Ramos (cell line): ENCODE measurements around the gene SEMA6A.
"Not testable (repeated sequence)": the region's sequence is repeated elsewhere in the genome, so short reads cannot be mapped to it uniquely, and the experiment has no call there.

Experiments
- in situ Hi-C: fragments of 300-500 bp; cut with MboI; formaldehyde crosslinking; loops from one replicate; pipeline ENCODE4 v1.14.3; 2022; ENCODE audit warnings: low sequenced_read_pairs; ENCODE audit not compliant: unreplicated experiment

The SEMA6A gene

GRCh38 chr5:116557669-116558271 is 16.9 kb downstream of the SEMA6A start:
- in situ Hi-C loops = no loop called here

DNA sequence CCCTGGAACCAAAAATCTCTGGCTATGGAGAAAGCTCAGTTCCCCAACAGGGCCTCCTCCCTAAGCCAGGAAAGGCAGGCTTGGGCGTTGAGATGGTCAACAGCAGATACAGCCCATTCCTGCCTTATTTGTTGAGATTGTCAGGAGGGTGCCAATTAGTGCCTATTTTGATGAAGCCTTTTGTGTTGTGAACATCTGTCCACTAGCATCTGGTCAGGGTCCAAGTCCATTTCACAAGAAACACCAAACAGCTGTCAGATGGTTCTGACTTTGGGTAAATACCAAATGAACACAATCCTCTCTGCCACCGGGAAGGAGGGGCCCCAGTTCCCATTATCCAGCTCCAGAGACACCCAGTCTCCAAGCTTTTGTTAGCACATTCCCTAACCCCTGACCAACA is 19.9 kb downstream of the SEMA6A start:
- in situ Hi-C loops = no loop called here

DNA sequence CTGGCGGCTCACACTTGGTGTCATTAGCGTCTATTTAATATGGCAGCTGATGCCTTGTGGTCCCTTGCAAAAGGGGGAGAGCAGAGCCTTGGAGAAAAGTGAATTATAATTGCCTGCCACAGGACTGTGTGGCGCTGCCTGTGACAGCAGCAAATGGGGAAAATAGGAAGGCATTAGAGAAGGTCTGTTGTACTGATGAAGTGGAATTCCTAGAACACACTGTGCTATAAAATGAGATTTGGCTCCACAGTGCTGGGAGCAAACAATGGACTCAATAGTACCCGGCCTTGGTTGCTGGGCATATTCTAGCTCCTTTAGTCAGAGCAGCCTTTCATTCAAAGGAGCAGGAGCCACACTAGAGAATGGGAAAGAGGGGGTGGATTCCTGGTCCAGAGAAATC is 21.3 kb downstream of the SEMA6A start:
- in situ Hi-C loops = no loop called here

GRCh38 chr5:116550082-116550481 is 24.5 kb downstream of the SEMA6A start:
- in situ Hi-C loops = no loop called here

DNA sequence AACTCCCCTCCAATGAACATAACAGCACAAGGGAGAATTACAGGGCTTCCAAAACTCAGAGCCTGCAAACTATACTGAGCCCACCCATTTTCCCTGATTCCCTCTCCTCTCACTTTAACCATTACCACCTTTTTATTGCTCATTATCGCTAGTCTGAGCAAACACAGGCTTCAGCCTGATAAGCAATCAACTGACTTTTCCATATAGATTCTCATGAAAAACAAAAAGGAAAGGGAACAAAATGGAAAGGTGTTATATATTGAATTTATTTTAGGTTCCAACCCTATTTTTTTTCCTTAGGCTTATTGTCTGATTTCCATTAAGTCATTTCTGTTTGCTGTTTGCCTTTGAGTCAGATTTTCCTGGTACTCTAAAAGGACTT is 27.9 kb downstream of the SEMA6A start:
- in situ Hi-C loops = no loop called here

- in situ Hi-C loops = no loop called here
These were observed 28.4 kb downstream of the SEMA6A start for GRCh38 chr5:116546033-116546742.

DNA sequence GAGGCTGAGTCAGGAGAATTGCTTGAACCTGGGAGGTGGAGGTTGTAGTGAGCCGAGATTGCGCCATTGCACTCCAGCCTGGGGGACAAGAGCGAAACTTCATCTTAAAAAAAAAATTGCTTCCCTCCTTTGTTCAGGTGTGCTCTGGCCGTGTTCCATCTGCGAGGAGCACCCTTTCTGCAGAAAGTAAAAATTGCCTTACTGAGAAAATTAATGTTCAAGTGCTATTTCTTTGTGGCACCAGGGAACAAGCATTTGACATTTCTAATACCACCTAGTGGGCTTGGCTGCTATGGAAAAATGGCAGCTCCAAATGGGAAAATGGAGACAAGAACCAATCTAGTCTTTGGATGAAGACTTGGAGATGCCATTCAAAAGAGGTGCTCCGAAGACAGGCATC is 29.2 kb downstream of the SEMA6A start:
- in situ Hi-C loops = not testable (repeated sequence)

DNA sequence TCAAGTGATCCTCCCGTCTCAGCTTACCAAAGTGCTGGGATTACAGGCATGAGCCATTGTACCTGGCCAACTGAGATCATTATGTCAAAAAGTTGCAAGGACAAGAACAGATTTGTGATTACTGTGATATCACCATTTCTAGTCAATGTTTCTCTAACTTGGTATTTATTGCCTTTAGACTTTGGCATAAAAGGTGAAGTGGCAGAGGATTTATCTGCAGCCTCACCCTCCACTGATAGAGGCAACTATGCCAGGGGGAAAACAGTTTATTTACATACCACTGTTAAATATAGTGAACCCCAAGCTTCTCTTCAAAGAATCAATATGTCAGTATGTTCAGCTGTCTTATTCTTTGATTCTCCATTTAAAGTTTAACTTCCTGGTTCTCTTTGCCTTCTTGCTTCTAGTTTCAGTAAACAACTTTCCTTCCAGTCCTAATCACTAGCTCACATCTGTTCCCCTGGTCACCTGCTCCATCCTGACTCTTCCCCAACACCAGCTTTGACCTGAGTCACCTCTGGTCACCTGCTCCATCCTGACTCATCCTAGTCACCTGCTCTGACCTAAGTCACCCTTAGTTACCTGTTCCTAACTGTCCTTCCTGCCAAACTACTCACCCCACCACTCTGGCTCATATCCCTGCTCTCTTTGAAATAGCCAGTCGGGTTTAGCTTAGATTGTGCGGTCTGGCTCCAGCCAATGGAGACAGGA is 29.9 kb downstream of the SEMA6A start:
- in situ Hi-C loops = no loop called here

DNA sequence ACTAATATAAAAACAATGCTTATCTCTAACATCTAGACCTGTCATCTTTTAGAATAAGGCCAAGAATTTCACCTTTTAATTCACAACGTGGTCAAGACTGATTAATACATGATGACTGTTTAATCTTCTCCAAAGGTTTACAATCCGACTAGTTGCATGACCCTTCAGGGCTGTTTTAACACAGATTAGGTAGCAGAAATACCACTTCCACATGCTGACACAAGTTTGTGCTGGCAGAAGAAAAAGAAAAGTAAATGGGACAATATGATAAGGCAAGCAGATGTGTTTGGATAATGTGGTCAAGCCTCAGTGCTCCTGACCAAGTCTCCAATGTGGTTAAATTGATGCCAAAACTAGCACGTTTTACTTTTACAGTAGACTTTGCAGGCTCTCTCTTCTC is 31.1 kb downstream of the SEMA6A start:
- in situ Hi-C loops = no loop called here

DNA sequence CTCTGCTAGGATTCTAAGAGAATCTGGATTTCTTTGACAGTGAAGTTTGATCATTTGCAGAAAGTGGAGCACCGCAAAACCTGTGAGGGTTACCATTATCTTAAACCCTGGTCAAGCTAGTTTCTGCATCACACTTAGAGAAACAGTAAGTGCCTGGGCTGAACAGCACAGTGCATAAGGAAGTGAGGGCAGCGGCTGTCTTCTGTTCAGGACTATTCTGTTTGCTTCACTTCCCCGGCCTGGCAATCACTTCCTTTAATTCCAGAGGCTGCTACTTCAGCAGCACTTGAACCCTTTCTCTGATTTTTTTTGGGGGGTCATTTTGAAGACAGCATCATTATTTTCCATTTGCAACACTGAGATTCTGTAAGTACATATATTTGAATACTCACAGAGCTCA is 32.0 kb downstream of the SEMA6A start:
- in situ Hi-C loops = no loop called here

DNA sequence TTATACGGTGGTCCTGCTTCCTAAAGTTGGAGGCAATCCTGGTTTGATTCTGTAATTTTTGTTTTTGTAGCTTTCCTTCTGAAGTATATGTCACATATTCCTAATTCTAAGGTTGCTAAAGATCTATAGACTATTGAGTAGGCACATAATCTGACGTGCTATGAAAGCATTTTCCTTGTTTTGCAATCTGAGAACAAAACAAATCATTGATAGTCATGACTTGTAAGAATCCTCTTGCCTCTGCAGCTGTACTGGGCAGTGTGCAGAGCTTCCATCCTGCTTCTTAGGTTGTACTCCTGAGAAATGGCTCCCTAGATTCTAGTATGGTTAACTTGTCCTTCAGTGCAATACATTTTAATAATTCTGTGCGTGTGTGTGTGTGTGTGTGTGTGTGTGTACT is 35.4 kb downstream of the SEMA6A start:
- in situ Hi-C loops = no loop called here

DNA sequence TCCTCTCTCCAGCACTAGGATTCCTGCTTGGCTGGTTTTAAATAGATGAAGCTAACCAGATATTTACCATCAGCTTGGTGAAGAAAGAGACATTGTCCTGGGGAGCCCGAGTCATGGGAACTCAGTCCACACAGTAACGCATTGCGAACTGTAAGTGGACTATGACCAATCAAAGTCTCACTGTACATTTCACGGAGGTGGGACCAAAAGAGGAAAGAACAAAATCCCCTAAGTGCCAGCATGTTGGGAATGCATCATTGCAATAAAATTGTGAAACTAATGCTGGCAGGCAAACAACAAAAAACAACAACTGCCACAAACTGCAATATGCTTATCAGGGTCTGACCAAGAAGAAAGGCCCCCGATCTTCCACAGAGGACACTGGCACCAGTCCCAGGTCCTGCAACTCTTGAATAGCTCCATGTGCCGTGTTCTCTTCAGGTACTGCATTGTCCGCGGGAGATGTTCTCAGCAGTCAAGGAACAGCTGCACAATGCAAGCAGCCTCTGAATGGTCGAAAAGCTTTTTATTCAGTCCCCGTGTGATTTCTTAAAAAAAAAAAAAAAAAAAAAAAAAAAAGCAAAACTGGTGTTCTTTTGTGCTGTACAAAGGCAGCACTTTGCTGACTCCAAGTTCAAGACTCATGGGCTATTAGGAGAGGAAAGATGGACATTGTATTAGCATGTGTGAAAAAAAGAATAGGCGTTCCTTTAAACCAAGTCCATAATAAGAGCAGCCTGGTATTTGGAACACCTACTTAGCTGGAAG is 38.1 kb downstream of the SEMA6A start:
- in situ Hi-C loops = no loop called here

GRCh38 chr5:116534964-116535651 is 39.5 kb downstream of the SEMA6A start:
- in situ Hi-C loops = no loop called here

GRCh38 chr5:116532762-116533525 is 41.7 kb downstream of the SEMA6A start:
- in situ Hi-C loops = no loop called here

- in situ Hi-C loops = no loop called here
These were observed 43.0 kb downstream of the SEMA6A start for GRCh38 chr5:116531635-116532034.

- in situ Hi-C loops = no loop called here
These were observed 43.5 kb downstream of the SEMA6A start for GRCh38 chr5:116531117-116531516.

DNA sequence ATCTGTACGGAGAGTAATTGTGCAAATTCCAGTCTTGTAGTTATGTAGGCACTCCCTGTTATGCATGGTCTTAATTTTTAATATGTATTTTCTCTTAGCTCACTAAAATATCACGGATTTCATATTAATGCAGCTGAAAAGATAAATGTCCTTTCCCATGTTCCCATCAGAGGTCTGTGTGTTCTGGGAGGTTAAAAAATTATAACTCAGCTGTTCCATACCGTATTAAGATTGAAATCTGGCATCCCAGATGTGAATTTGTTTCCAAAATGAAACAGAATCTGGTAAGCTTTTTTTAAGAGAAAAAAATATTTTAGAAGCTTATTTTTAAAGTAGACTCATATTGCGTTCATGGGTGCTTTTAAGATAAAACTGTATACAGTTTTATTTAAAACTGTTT is 44.3 kb downstream of the SEMA6A start:
- in situ Hi-C loops = no loop called here

GRCh38 chr5:116529615-116530014 is 45.0 kb downstream of the SEMA6A start:
- in situ Hi-C loops = no loop called here

DNA sequence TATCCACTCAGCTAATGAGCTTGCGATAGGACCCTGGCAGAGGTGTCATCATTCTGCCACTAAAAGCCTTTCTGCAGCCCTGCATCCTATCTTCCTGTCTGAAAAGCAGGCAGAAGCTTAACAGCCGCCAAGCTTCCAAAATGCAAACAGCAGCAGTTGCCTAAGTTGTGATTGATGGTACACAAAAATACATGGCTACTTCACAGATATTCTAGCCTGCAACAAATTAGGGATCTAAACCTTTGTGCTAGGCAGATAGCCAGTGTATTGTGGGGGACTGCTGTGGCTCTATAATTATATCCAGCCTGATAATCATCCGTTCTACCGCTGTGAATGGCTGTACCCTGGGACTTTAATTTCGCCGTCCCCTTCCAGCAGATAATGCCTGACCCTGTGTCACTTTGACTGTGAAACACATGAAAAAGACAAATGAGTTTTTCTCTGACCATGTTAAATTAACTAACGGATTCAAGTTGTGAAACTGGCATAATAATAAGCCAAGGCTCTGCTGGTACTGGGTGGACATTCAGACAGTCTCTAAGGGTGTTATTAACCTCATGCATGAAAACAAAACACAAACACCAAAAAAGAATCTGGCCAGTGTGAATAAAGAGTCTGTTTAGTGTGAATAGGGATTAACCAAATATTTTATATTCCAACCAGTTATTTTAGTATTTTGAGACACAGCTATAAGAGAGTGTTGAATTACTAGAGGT is 45.9 kb downstream of the SEMA6A start:
- in situ Hi-C loops = no loop called here
